ENCODE results near the gene NKAIN4.

DNA sequence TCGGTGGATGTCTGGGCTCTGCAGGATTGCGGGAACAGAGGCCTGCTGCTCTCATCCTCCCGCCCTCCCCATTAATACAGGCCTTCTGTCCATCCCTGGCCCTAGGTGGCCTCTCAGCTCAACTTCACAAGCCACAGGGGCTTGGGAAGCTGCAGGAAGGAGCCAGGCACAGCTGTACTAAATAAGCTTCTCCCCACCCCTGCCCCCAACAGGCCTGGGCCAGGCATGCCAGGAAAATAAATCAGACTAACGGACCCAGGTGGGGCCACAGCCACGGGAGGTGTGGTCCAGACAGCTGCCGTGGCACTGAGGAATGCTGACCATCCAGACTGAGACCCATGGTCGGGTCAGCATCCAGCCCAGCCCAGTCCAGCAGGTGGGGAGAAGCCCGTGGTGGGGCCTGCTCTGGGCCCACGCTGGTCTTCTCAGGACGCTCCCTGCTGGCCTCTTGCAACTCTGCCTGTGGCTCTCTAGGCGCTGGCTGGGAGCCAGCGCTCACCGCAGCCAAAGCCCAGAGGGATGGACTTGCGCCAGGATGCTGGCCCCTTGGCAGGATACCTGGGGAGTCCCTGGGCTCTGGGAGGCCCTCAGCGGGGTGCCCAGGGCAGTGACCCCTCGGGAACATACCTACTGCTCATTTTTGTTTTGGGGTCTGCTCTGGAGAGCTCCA is 29.7 kb downstream of the NKAIN4 start:
- TF ChIP-seq CTCF (IDR thresholded peaks at IDR 0.05) (no peak), POLR2A (IDR thresholded peaks at IDR 0.05) (no peak)
